Trophoblast cell (in vitro differentiated cells and primary cell): ENCODE results near the gene WDR81.
"Not testable (repeated sequence)": the region's sequence is repeated elsewhere in the genome, so short reads cannot be mapped to it uniquely, and the experiment has no call there.

ENCODE experiments used
- DNase-seq, 2 donors: peaks; one replicate each; pipeline ENCODE4 v3.0.0-alpha.2; 2016
- H2AFZ ChIP-seq: 2 replicates; pipeline ENCODE4 v1.6.1; 2013; ENCODE audit warnings: low read length, moderate library complexity, mild to moderate bottlenecking; ENCODE audit not compliant: insufficient read depth, poor library complexity
- H2AK5ac ChIP-seq: 2 replicates; pipeline ENCODE4 v1.6.1; 2013; ENCODE audit warnings: mild to moderate bottlenecking, low read length
- H2BK120ac ChIP-seq: 2 replicates; pipeline ENCODE4 v1.6.1; 2013; ENCODE audit warnings: low read length, mild to moderate bottlenecking, moderate library complexity; ENCODE audit not compliant: insufficient read depth, poor library complexity
- H2BK12ac ChIP-seq: 2 replicates; pipeline ENCODE4 v1.6.1; 2013; ENCODE audit warnings: mild to moderate bottlenecking, low read length, moderate library complexity
- H2BK5ac ChIP-seq: 2 replicates; pipeline ENCODE4 v1.6.1; 2013; ENCODE audit warnings: low read length, low read depth, moderate library complexity, mild to moderate bottlenecking; ENCODE audit not compliant: poor library complexity
- H3K14ac ChIP-seq: 2 replicates; pipeline ENCODE4 v1.6.1; 2013; ENCODE audit warnings: mild to moderate bottlenecking, low read length
- H3K18ac ChIP-seq: 2 replicates; pipeline ENCODE4 v1.6.1; 2013; ENCODE audit warnings: mild to moderate bottlenecking, low read length
- H3K23ac ChIP-seq: 2 replicates; pipeline ENCODE4 v1.6.1; 2013; ENCODE audit warnings: low read length
- H3K27ac ChIP-seq: 2 replicates; pipeline ENCODE4 v1.5.1; 2013; ENCODE audit warnings: low read depth, mild to moderate bottlenecking, inconsistent platforms, low read length, moderate library complexity
- H3K27me3 ChIP-seq: 2 replicates; pipeline ENCODE4 v1.6.1; 2013; ENCODE audit warnings: inconsistent platforms, mild to moderate bottlenecking, low read length, moderate library complexity; ENCODE audit not compliant: insufficient read depth
- H3K36me3 ChIP-seq, 2 experiments: 1 replicate in 1 of 2; 2 replicates in 1 of 2; pipeline ENCODE4 v1.6.1; 2013; ENCODE audit warnings: low read length in 2 of 2, mild to moderate bottlenecking in 2 of 2, moderate library complexity in 1 of 2; ENCODE audit not compliant: insufficient read depth in 2 of 2, control insufficient read depth in 1 of 2
- H3K4ac ChIP-seq: 2 replicates; pipeline ENCODE4 v1.6.1; 2013; ENCODE audit warnings: low read depth, mild to moderate bottlenecking, low read length, moderate library complexity
- H3K4me1 ChIP-seq, 2 experiments: 1 replicate in 1 of 2; 2 replicates in 1 of 2; pipeline ENCODE4 v1.6.1; 2013; ENCODE audit warnings: low read length in 2 of 2, mild to moderate bottlenecking in 2 of 2, moderate library complexity in 1 of 2; ENCODE audit not compliant: insufficient read depth in 2 of 2, control insufficient read depth in 1 of 2
- H3K4me2 ChIP-seq: 2 replicates; pipeline ENCODE4 v1.6.1; 2013; ENCODE audit warnings: inconsistent platforms, mild to moderate bottlenecking, low read length, moderate library complexity
- H3K4me3 ChIP-seq: 2 replicates; pipeline ENCODE4 v1.5.1; 2013; ENCODE audit warnings: mild to moderate bottlenecking, low read depth, low read length, inconsistent platforms
- H3K79me1 ChIP-seq: one replicate; pipeline ENCODE4 v1.6.1; 2013; ENCODE audit warnings: low read length
- H3K79me2 ChIP-seq: 2 replicates; pipeline ENCODE4 v1.6.1; 2013; ENCODE audit warnings: low read length, mild to moderate bottlenecking; ENCODE audit not compliant: control insufficient read depth, insufficient read depth, poor library complexity
- H3K9ac ChIP-seq: 2 replicates; pipeline ENCODE4 v1.6.1; 2013; ENCODE audit warnings: mild to moderate bottlenecking, low read length
- H3K9me3 ChIP-seq: 2 replicates; pipeline ENCODE4 v1.6.1; 2013; ENCODE audit warnings: low read depth, mild to moderate bottlenecking, control low read depth, inconsistent platforms, low read length; ENCODE audit not compliant: insufficient read depth
- H4K12ac ChIP-seq: 2 replicates; pipeline ENCODE4 v1.6.1; 2013; ENCODE audit warnings: low read depth, mild to moderate bottlenecking, low read length, moderate library complexity
- H4K8ac ChIP-seq: 2 replicates; pipeline ENCODE4 v1.6.1; 2013; ENCODE audit warnings: low read depth, mild to moderate bottlenecking, low read length, moderate library complexity
- H4K91ac ChIP-seq: one replicate; pipeline ENCODE4 v1.6.1; 2013; ENCODE audit warnings: low read depth, mild to moderate bottlenecking, low read length, moderate library complexity
- WGBS: extraction: QIAGEN DNeasy Blood & Tissue Kit; methylation state at CpG from one replicate; pipeline ENCODE4 v1.1.7; 2013; ENCODE audit warnings: missing lambda C conversion rate; ENCODE audit not compliant: insufficient read length, insufficient coverage; ENCODE audit errors: extremely low coverage; 5-methylcytosine and 5-hydroxymethylcytosine counted together

The WDR81 gene

GRCh38 chr17:1766382-1767135, 42.1 kb downstream of the WDR81 start:
- DNase-seq: no peak
- Histone ChIP-seq H2BK5ac (no peak overlapping the region), H4K8ac (no peak overlapping the region), H3K14ac (no peak overlapping the region), H3K36me3 (no peaks in the 10 kb centered on the region), H3K9me3 (peaks cover 3% of the 10 kb centered on the region), H2AFZ (no peak overlapping the region), H3K79me2 (peaks cover 2% of the 10 kb centered on the region), H3K9ac (no peak overlapping the region), H3K27me3 (no peaks in the 10 kb centered on the region), H3K27ac (no peak overlapping the region), H3K4me1 (peaks cover 8 to 14% of the 10 kb centered on the region in 2 experiments), H3K79me1 (peaks cover 3% of the 10 kb centered on the region), H3K4me3 (no peak overlapping the region), H2BK12ac (no peak overlapping the region), H4K12ac (no peak overlapping the region), H3K4me2 (no peak overlapping the region), H2AK5ac (no peak overlapping the region), H3K4ac (no peak overlapping the region), H3K18ac (no peak overlapping the region), H2BK120ac (no peak overlapping the region), H4K91ac (no peak overlapping the region), H3K23ac (no peak overlapping the region)
- WGBS: no CpG with 5 or more reads among the region's 21 CpGs

GRCh38 chr17:1767358-1767757, 42.9 kb downstream of the WDR81 start:
- Histone ChIP-seq H2AFZ (no peak overlapping the region), H3K36me3 (no peaks in the 10 kb centered on the region), H3K4me2 (no peak overlapping the region), H4K12ac (no peak overlapping the region), H4K91ac (no peak overlapping the region), H2BK5ac (no peak overlapping the region), H3K23ac (no peak overlapping the region), H3K9me3 (peaks cover 3% of the 10 kb centered on the region), H3K27ac (no peak overlapping the region), H2AK5ac (no peak overlapping the region), H2BK12ac (no peak overlapping the region), H2BK120ac (no peak overlapping the region), H4K8ac (no peak overlapping the region), H3K4me3 (no peak overlapping the region), H3K79me2 (peaks cover 2% of the 10 kb centered on the region), H3K18ac (no peak overlapping the region), H3K14ac (no peak overlapping the region), H3K4me1 (peaks cover 5 to 10% of the 10 kb centered on the region in 2 experiments), H3K9ac (no peak overlapping the region), H3K4ac (no peak overlapping the region), H3K27me3 (no peaks in the 10 kb centered on the region), H3K79me1 (peaks cover 3% of the 10 kb centered on the region)
- DNase-seq: no peak
- WGBS: no CpG with 5 or more reads among the region's 12 CpGs

- H2BK120ac ChIP-seq: peak overlapping the region; percentile 21
- H3K4me1 ChIP-seq: peaks cover 5 to 10% of the 10 kb centered on the region in 2 experiments
Measured at GRCh38 chr17:1769822-1770477, 45.4 kb downstream of the WDR81 start.

GRCh38 chr17:1773000-1773695, 48.6 kb downstream of the WDR81 start:
- H3K18ac ChIP-seq, H3K23ac ChIP-seq, H3K9ac ChIP-seq, H2BK5ac ChIP-seq, H4K91ac ChIP-seq, H3K27me3 ChIP-seq, H3K4me2 ChIP-seq, H3K4me1 ChIP-seq, H3K27ac ChIP-seq, H3K79me1 ChIP-seq, H3K9me3 ChIP-seq, H3K79me2 ChIP-seq, H2BK12ac ChIP-seq, H2BK120ac ChIP-seq, H4K12ac ChIP-seq, DNase-seq, H4K8ac ChIP-seq, H3K4me3 ChIP-seq, H2AFZ ChIP-seq, H3K14ac ChIP-seq, H2AK5ac ChIP-seq, H3K4ac ChIP-seq: not testable (repeated sequence)
- WGBS: no CpG with 5 or more reads among the region's 12 CpGs
- peaks cover 7 to 12% of the 10 kb centered on the region in 2 experiments for H3K36me3 ChIP-seq

More at GRCh38 chr17:1769822-1770477, 45.4 kb downstream of the WDR81 start:
- DNase-seq: peak; percentile 67 to 75
- H3K27ac ChIP-seq: no peak overlapping the region
- H2BK12ac ChIP-seq: peak overlapping the region; percentile 38
- no peak overlapping the region for H3K4me2 ChIP-seq
- H3K79me2 ChIP-seq: peaks cover 2% of the 10 kb centered on the region
- H3K79me1 ChIP-seq: peaks cover 3% of the 10 kb centered on the region
- H3K14ac ChIP-seq: peak overlapping the region; percentile 30
- no peak overlapping the region for H2BK5ac ChIP-seq
- WGBS: no CpG with 5 or more reads among the region's 21 CpGs
- peaks cover 3% of the 10 kb centered on the region for H3K9me3 ChIP-seq
- no peak overlapping the region for H2AFZ ChIP-seq
- H3K27me3 ChIP-seq: no peaks in the 10 kb centered on the region
- H3K23ac ChIP-seq: no peak overlapping the region
- H4K91ac ChIP-seq: peak overlapping the region; percentile 10
- H4K12ac ChIP-seq: no peak overlapping the region
- H2AK5ac ChIP-seq: no peak overlapping the region
- H3K4me3 ChIP-seq: no peak overlapping the region
- no peak overlapping the region for H3K9ac ChIP-seq
- H3K18ac ChIP-seq: no peak overlapping the region
- no peak overlapping the region for H3K4ac ChIP-seq
- peak overlapping the region; percentile 25 for H4K8ac ChIP-seq
- no peaks in the 10 kb centered on the region for H3K36me3 ChIP-seq
